Activated CD8-positive, alpha-beta memory T cell treated with anti-CD3 and anti-CD28 coated beads, Interleukin-2, amount 10 ng/mL, durations not matched to agents 7 days and 5 days (primary cell): Measurements from ENCODE around the gene SLC38A10. TPM values are rescaled to one million over a fixed set of nuclear protein-coding genes. Genes with fewer than 3 reads are reported as not detected.

ENCODE experiments used
- ATAC-seq: fragments of 150-1000 bp; cut with Tn5 transposase; one replicate; pipeline ENCODE4 v1.10.0; 2021; ENCODE audit warnings: moderate library complexity
- CTCF ChIA-PET: fragments of 350-600 bp; sonication (Branson Sonifier 250); formaldehyde crosslinking; loops from one replicate; lab custom pipeline; 2021; ENCODE audit warnings: antibody characterized with exemption; lab: Charles Lee
- DNase-seq: peaks from one replicate; pipeline ENCODE4 v3.0.0-alpha.2; 2020
- H3K27ac Mint-ChIP-seq: one replicate; pipeline ENCODE4 v1.8.0; 2021; ENCODE audit warnings: mild to moderate bottlenecking, mixed read lengths
- H3K27me3 Mint-ChIP-seq: one replicate; pipeline ENCODE4 v1.8.0; 2021; ENCODE audit warnings: mixed read lengths
- H3K36me3 Mint-ChIP-seq: one replicate; pipeline ENCODE4 v1.8.0; 2021; ENCODE audit warnings: mild to moderate bottlenecking, mixed read lengths
- H3K4me1 Mint-ChIP-seq: one replicate; pipeline ENCODE4 v1.8.0; 2021; ENCODE audit warnings: mixed read lengths
- H3K4me3 Mint-ChIP-seq: one replicate; pipeline ENCODE4 v1.8.0; 2021; ENCODE audit warnings: mild to moderate bottlenecking, moderate library complexity, mixed read lengths
- H3K9me3 Mint-ChIP-seq: one replicate; pipeline ENCODE4 v1.8.0; 2022; ENCODE audit warnings: low read depth, mixed read lengths
- total RNA-seq, 2 experiments: library from RNA; stranded (reverse); gene quantifications; one replicate each; pipeline ENCODE4 v1.2.3, GENCODE V29; 2021

Gene SLC38A10
- total RNA-seq, 2 experiments from 2014 or later: 81.7 to 88.7 TPM

DNA sequence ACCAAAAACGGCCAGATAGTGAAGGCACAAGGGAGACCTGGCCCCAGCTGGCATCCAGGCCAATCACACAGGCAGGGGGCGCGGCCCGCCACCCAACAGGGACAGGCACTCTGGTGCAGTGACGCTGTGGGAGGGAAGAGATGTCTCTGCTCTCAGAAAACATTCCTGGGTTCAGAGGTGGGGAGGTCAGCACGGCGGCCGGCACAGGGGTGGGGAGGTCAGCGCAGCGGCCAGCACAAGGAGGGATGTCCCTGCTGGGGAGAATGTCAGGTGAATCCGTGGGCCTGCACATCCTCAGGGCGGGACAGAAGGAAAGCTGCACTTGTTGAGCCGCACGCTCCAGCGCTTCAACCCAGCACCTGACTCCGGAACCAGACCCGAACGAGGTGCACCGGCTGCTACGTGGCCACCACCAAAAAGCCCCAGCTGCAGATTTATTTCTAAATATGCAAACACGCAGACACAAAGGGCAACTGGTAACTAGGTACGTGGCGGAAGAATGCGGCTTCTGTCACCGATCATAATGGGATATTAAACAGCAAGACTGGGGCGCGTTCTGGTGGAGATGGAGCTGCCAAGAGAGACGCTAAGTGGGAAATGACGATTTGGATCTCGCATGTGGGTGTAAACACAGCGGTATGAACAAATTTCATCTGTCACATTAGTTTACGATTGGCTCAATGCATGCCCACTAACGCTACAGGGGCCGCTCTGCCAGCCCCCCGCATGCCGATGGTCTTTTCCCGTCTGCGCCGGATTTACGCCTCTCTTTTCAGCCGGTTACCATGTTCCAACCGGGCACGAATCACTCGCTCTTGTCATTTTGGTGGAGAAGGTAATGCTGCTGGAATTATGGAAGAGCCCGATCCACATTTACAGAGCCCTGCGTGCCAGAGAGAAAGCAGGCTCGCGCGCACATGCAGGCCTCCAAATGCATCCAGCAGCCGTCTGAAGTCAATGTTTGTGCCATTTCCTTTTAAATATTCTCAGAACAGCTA, 15.5 kb downstream of the SLC38A10 start:
- H3K36me3 Mint-ChIP-seq: peaks cover 19% of the 10 kb centered on the region
- ATAC-seq (no peak), DNase-seq (no peak)
- CTCF ChIA-PET: no interaction called here
- H3K27me3 Mint-ChIP-seq: no peaks in the 10 kb centered on the region
- no peak overlapping the region for H3K4me3 Mint-ChIP-seq
- no peak overlapping the region for H3K27ac Mint-ChIP-seq
- H3K4me1 Mint-ChIP-seq: peaks cover 4% of the 10 kb centered on the region
- H3K9me3 Mint-ChIP-seq: no peaks in the 10 kb centered on the region

DNA sequence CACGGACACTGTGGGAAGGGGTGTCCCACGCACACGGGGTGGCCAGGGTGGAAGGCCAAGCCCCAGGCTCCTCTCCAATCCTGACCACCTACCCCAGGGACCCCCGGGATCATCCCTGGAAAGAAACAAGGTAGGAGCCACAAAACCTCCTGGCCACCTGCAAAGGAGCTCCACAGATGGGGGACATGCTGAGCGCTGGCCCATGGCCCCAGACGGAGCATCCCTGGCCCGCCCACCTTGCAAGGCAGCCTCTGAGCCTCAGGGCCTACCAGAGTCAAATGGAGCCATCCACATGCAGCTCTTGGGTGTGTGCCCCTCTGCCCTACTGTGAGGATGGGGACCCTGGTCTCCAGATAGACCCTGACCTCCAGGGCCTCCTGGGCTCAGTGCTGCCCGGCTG, 16.3 kb downstream of the SLC38A10 start:
- DNase-seq (no peak), ATAC-seq (no peak)
- H3K36me3 Mint-ChIP-seq: peaks cover 16% of the 10 kb centered on the region
- H3K4me1 Mint-ChIP-seq: no peaks in the 10 kb centered on the region
- no peaks in the 10 kb centered on the region for H3K27me3 Mint-ChIP-seq
- H3K27ac Mint-ChIP-seq: no peak overlapping the region
- no peak overlapping the region for H3K4me3 Mint-ChIP-seq
- H3K9me3 Mint-ChIP-seq: no peaks in the 10 kb centered on the region
- CTCF ChIA-PET: no interaction called here

DNA sequence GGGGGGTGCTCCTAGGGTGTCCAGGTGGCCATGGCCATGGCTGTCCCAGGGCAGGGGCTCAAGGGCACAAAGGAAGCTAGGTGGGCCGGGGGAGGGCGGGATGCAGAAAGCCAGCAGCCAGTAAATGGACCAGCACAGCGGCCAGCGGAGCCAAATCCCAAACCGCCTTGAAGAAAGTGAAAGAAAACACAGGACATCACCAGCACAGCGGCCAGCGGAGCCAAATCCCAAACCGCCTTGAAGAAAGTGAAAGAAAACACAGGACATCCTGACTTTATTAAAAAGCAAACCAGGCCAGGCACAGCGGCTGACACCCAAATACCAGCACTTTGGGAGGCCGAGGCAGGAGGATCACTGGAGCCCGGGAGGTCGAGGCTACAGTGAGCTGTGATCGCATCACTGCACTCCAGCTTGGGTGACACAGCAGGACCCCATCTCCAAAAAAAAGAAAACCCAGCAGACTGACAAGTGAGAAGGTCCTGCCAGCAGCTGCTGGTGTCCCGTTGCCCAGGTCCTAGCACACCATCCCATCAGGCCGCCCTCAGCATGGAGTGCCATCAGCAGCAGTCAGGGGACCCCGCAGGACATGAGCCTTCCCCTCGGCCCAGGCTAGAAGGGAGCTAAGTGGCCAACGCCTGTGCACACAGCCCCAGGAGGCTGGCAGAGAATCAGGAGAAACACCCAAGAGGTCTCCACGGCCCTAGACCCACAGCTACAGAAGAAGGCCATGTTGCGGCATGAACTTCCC, 17.0 kb downstream of the SLC38A10 start:
- ATAC-seq (no peak), DNase-seq (no peak)
- Mint-ChIP-seq H3K36me3 (peaks cover 16% of the 10 kb centered on the region), H3K27ac (no peak overlapping the region), H3K9me3 (no peaks in the 10 kb centered on the region), H3K4me3 (no peak overlapping the region), H3K4me1 (no peaks in the 10 kb centered on the region), H3K27me3 (no peaks in the 10 kb centered on the region)
- CTCF ChIA-PET: no interaction called here

GRCh38 chr17:81277421-81277820, 17.7 kb downstream of the SLC38A10 start:
- Mint-ChIP-seq H3K4me3 (no peak overlapping the region), H3K4me1 (no peaks in the 10 kb centered on the region)
- CTCF ChIA-PET: no interaction called here

DNA sequence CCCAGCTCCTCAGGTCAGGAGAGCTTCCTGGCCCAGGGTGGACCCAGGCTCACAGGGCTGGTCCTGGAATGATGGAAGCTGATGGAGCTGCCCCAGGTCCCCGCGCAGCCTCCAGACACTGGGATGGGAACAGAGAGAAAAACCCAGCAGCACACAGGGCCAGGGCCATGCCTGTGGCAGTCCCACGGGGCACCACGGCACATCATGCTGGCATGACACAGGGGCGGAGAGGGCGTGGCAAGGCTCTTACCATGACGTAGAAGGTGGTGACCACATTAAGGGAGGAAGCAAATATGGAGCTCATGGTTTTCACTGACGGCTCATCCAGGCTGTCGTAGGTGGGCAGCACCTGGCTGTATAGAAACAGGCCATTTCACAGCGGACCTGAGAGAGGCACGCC, 18.3 kb downstream of the SLC38A10 start:
- H3K27ac Mint-ChIP-seq: no peak overlapping the region
- H3K4me1 Mint-ChIP-seq: no peaks in the 10 kb centered on the region
- CTCF ChIA-PET: interaction anchor here (1.1 kb wide), 1 partner anchor 20 kb away, joined by 3 read pairs; no protein-coding TSS in a partner anchor
- H3K27me3 Mint-ChIP-seq: no peaks in the 10 kb centered on the region
- DNase-seq (no peak), ATAC-seq (no peak)
- H3K9me3 Mint-ChIP-seq: no peaks in the 10 kb centered on the region
- H3K36me3 Mint-ChIP-seq: peaks cover 16% of the 10 kb centered on the region
- no peak overlapping the region for H3K4me3 Mint-ChIP-seq

More at GRCh38 chr17:81277421-81277820, 17.7 kb downstream of the SLC38A10 start:
- no peaks in the 10 kb centered on the region for H3K27me3 Mint-ChIP-seq
- H3K27ac Mint-ChIP-seq: no peak overlapping the region
- DNase-seq (no peak), ATAC-seq (no peak)
- H3K9me3 Mint-ChIP-seq: no peaks in the 10 kb centered on the region
- peaks cover 16% of the 10 kb centered on the region for H3K36me3 Mint-ChIP-seq

GRCh38 chr17:81274471-81274855, 20.6 kb downstream of the SLC38A10 start:
- DNase-seq: no peak
- Mint-ChIP-seq H3K4me1 (no peaks in the 10 kb centered on the region), H3K4me3 (no peak overlapping the region), H3K9me3 (no peaks in the 10 kb centered on the region), H3K36me3 (peaks cover 19% of the 10 kb centered on the region), H3K27me3 (no peaks in the 10 kb centered on the region), H3K27ac (no peak overlapping the region)
- ATAC-seq: no peak
- CTCF ChIA-PET: interaction anchor here (1.1 kb wide), 1 partner anchor 52 kb away, joined by 3 read pairs; no protein-coding TSS in a partner anchor

GRCh38 chr17:81273698-81274470, 21.2 kb downstream of the SLC38A10 start:
- no peak for DNase-seq
- ATAC-seq: no peak
- no peaks in the 10 kb centered on the region for H3K9me3 Mint-ChIP-seq
- H3K36me3 Mint-ChIP-seq: peaks cover 15% of the 10 kb centered on the region
- H3K27me3 Mint-ChIP-seq: no peaks in the 10 kb centered on the region
- H3K4me3 Mint-ChIP-seq: no peak overlapping the region
- CTCF ChIA-PET: no interaction called here
- H3K27ac Mint-ChIP-seq: no peak overlapping the region
- no peaks in the 10 kb centered on the region for H3K4me1 Mint-ChIP-seq

DNA sequence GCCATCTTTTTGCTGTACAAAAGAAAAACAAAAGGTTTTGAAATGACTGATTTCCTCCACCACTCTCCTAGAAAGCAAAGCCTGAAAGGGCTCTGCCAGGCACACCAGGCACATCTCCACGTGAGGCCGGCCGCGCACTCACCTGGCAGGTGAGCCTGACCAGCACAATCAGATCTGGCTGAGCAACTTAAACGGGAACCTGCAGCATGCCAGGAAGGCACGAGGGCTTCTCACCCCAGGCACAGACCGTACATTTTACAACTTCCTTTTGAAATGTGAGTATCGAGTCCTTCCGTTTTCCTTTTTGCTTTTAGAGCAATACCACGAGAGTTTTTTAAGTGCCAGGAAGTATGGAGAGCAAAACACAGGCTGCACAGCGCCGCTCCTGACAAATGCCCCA, 22.5 kb downstream of the SLC38A10 start:
- ATAC-seq (no peak), DNase-seq (no peak)
- Mint-ChIP-seq H3K27ac (no peak overlapping the region), H3K27me3 (no peaks in the 10 kb centered on the region), H3K4me3 (no peak overlapping the region), H3K9me3 (no peaks in the 10 kb centered on the region), H3K36me3 (peaks cover 15% of the 10 kb centered on the region), H3K4me1 (no peaks in the 10 kb centered on the region)
- CTCF ChIA-PET: no interaction called here

DNA sequence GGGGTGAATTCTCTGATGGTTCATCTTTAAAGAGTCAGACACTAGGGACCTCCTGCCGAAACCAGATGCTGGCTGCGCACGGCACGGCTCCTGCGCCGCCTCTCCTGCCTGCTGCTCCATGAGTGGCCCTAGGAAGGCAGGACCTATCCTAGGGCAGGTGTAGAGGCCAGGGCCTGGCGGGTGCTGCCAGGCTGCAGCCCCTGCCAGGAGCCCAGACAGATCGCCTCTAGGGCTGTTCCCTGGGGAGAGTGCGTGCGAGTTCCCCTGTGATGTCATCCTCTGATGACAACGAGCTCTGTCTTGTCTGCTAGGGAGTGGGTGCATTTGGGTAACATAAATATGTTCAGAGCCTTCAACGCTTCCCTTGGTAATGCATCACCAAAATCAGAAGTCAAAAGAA, 23.9 kb downstream of the SLC38A10 start:
- H3K27ac Mint-ChIP-seq: no peak overlapping the region
- ATAC-seq (no peak), DNase-seq (no peak)
- no peaks in the 10 kb centered on the region for H3K27me3 Mint-ChIP-seq
- H3K4me3 Mint-ChIP-seq: no peak overlapping the region
- CTCF ChIA-PET: interaction anchor here (0.7 kb wide), 1 partner anchor 134 kb away, joined by 3 read pairs; no protein-coding TSS in a partner anchor
- H3K9me3 Mint-ChIP-seq: no peaks in the 10 kb centered on the region
- H3K36me3 Mint-ChIP-seq: peaks cover 19% of the 10 kb centered on the region
- H3K4me1 Mint-ChIP-seq: no peaks in the 10 kb centered on the region

DNA sequence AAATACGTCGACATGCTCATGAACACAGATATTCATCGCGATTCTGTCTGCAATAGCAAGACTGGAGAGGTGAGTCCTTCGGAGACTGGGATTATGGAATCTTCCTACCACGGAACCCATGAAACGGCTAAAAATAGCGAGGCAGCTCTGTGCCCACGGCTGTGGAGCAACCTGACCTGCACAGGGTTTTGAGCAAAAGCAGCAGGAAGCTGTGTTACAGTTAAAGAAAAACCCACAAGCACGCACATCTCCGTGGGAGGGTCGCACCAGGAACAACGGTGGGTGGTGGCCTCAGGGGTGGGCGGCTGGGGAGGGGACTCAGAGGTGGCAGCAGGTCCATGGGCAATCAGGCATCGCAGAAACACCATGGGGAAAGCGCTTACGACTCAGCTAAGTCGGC, 24.8 kb downstream of the SLC38A10 start:
- H3K27me3 Mint-ChIP-seq: no peaks in the 10 kb centered on the region
- no peak for ATAC-seq
- H3K27ac Mint-ChIP-seq: no peak overlapping the region
- CTCF ChIA-PET: no interaction called here
- H3K4me1 Mint-ChIP-seq: no peaks in the 10 kb centered on the region
- DNase-seq: no peak
- H3K9me3 Mint-ChIP-seq: no peaks in the 10 kb centered on the region
- peaks cover 18% of the 10 kb centered on the region for H3K36me3 Mint-ChIP-seq
- H3K4me3 Mint-ChIP-seq: no peak overlapping the region

GRCh38 chr17:81267390-81268067, 27.6 kb downstream of the SLC38A10 start:
- no peaks in the 10 kb centered on the region for H3K4me1 Mint-ChIP-seq
- peaks cover 20% of the 10 kb centered on the region for H3K36me3 Mint-ChIP-seq

GRCh38 chr17:81265576-81265975, 29.5 kb downstream of the SLC38A10 start:
- ATAC-seq: no peak
- H3K27ac Mint-ChIP-seq: no peak overlapping the region
- no peaks in the 10 kb centered on the region for H3K27me3 Mint-ChIP-seq
- peaks cover 18% of the 10 kb centered on the region for H3K36me3 Mint-ChIP-seq
- no peaks in the 10 kb centered on the region for H3K4me1 Mint-ChIP-seq
- CTCF ChIA-PET: no interaction called here
- no peak overlapping the region for H3K4me3 Mint-ChIP-seq
- DNase-seq: no peak
- no peaks in the 10 kb centered on the region for H3K9me3 Mint-ChIP-seq

More at GRCh38 chr17:81267390-81268067, 27.6 kb downstream of the SLC38A10 start:
- Mint-ChIP-seq H3K27ac (no peak overlapping the region), H3K27me3 (no peaks in the 10 kb centered on the region), H3K9me3 (no peaks in the 10 kb centered on the region), H3K4me3 (no peak overlapping the region)
- DNase-seq: no peak
- CTCF ChIA-PET: interaction anchor here (0.8 kb wide), 1 partner anchor 334 kb away, joined by 3 read pairs; no protein-coding TSS in a partner anchor
- no peak for ATAC-seq
